OCI-LY7 (cell line): ENCODE results near the gene FBN3. TPM values are rescaled to one million over a fixed set of nuclear protein-coding genes. Genes with fewer than 3 reads are reported as not detected.

Experiments used
- BruUV-seq: library from RNA; stranded (reverse); fragments of 400-500 nt; replicated peaks from 2 replicates; lab custom pipeline; 2021; lab: Mats Ljungman, UMichigan
- CTCF ChIA-PET: fragments of 300-600 bp; sonication (Branson Sonifier 250); formaldehyde crosslinking; loops from one replicate; lab custom pipeline; 2022; ENCODE audit warnings: antibody characterized with exemption; ENCODE audit not compliant: unreplicated experiment; lab: Charles Lee
- POLR2A ChIA-PET: fragments of 300-600 bp; sonication (Branson Sonifier 250); formaldehyde crosslinking; loops from one replicate; lab custom pipeline; 2022; ENCODE audit warnings: antibody characterized with exemption; lab: Charles Lee
- DNase-seq: peaks from one replicate; pipeline ENCODE4 v3.0.0-alpha.2; 2015; ENCODE audit warnings: low spot score
- H2AFZ ChIP-seq: fragments of 200-600 bp; sonication (generic), shearing (Covaris generic); 2 replicates; pipeline ENCODE4 v1.6.1; 2014; ENCODE audit warnings: mild to moderate bottlenecking, antibody characterized with exemption, low read length, moderate library complexity
- H3K27ac ChIP-seq: fragments of 200-600 bp; sonication (generic); 2 replicates; pipeline ENCODE4 v1.5.1; 2014; ENCODE audit warnings: mixed run types, low read depth, mild to moderate bottlenecking, moderate library complexity, low read length, inconsistent platforms; ENCODE audit not compliant: poor library complexity, severe bottlenecking
- H3K36me3 ChIP-seq: fragments of 200-600 bp; sonication (generic); 2 replicates; pipeline ENCODE4 v1.6.1; 2014; ENCODE audit warnings: mild to moderate bottlenecking, antibody characterized with exemption, low read length, moderate library complexity, mixed read lengths; ENCODE audit not compliant: insufficient read depth
- H3K4me1 ChIP-seq: fragments of 200-600 bp; sonication (generic); 2 replicates; pipeline ENCODE4 v1.5.1; 2014; ENCODE audit warnings: mild to moderate bottlenecking, low read length; ENCODE audit not compliant: insufficient read depth, poor library complexity, severe bottlenecking
- H3K4me2 ChIP-seq: fragments of 200-600 bp; sonication (generic); 2 replicates; pipeline ENCODE4 v1.6.1; 2014; ENCODE audit warnings: mild to moderate bottlenecking, low read length
- H3K4me3 ChIP-seq: fragments of 200-600 bp; sonication (generic); 2 replicates; pipeline ENCODE4 v1.5.1; 2014; ENCODE audit warnings: mild to moderate bottlenecking, low read depth, low read length; ENCODE audit not compliant: poor library complexity, severe bottlenecking
- H3K79me2 ChIP-seq: fragments of 200-600 bp; sonication (generic); 2 replicates; pipeline ENCODE4 v1.6.1; 2016; ENCODE audit warnings: low read depth, mild to moderate bottlenecking, low read length, moderate library complexity, mixed read lengths; ENCODE audit not compliant: insufficient read depth
- H3K9me2 ChIP-seq: fragments of 200-600 bp; sonication (generic); 2 replicates; pipeline ENCODE4 v1.6.1; 2016; ENCODE audit warnings: mild to moderate bottlenecking, low read length, mixed read lengths; ENCODE audit not compliant: insufficient read depth
- H3K9me3 ChIP-seq: fragments of 200-600 bp; sonication (generic); 2 replicates; pipeline ENCODE4 v1.6.1; 2014; ENCODE audit warnings: mild to moderate bottlenecking, mixed run types, low read length, mixed read lengths
- H4K20me1 ChIP-seq: fragments of 200-600 bp; sonication (generic); 2 replicates; pipeline ENCODE4 v1.6.1; 2014; ENCODE audit warnings: mild to moderate bottlenecking, antibody characterized with exemption, low read length, moderate library complexity, mixed read lengths; ENCODE audit not compliant: insufficient read depth
- EZH2phosphoT487 ChIP-seq: fragments of 200-600 bp; sonication (generic); IDR thresholded peaks from 2 replicates; pipeline ENCODE4 v1.6.1; 2018; ENCODE audit warnings: low read depth, borderline replicate concordance, mild to moderate bottlenecking, mixed run types, antibody characterized with exemption, low read length, moderate library complexity, mixed read lengths
- intact Hi-C: fragments of 100-400 bp; cut with micrococcal nuclease; formaldehyde crosslinking; loops from one replicate; pipeline ENCODE4 v1.10.0; 2022; ENCODE audit not compliant: unreplicated experiment
- total RNA-seq, 2 experiments: library from RNA; depleted of rRNA in 1 of 2; stranded (reverse); fragments of >200 nt in 1 of 2; shearing (Covaris generic) in 1 of 2; gene quantifications; 2 replicates each; pipeline ENCODE4 v1.2.3, GENCODE V29; 2014 to 2022
- TF ChIP-seq, protein P1 (sequence below): fragments of 200-600 bp; sonication (generic); conservative IDR thresholded peaks from 2 replicates; pipeline ENCODE4 v1.5.1; 2014; ENCODE audit warnings: mild to moderate bottlenecking, antibody characterized with exemption, low read length, moderate library complexity, mixed read lengths

Gene FBN3
- total RNA-seq, 2 experiments from 2014 or later = not detected

DNA sequence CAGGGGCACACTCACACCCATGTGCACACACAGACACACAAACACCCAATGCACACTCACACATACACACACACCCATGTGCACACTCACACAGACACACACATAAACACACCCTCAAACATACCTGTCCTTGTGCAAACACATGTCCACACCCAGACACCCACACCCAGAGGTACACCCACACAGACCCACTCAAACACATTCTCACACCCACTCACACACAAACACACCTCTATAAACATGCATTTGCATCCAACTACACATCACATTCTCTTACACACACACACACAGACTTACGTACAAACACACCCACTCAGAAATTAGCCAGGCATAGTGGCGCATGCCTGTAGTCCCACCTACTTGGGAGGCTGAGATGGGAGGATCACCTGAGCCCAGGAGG lies 31.4 kb downstream of the FBN3 start:
- TF ChIP-seq, protein P1, sequence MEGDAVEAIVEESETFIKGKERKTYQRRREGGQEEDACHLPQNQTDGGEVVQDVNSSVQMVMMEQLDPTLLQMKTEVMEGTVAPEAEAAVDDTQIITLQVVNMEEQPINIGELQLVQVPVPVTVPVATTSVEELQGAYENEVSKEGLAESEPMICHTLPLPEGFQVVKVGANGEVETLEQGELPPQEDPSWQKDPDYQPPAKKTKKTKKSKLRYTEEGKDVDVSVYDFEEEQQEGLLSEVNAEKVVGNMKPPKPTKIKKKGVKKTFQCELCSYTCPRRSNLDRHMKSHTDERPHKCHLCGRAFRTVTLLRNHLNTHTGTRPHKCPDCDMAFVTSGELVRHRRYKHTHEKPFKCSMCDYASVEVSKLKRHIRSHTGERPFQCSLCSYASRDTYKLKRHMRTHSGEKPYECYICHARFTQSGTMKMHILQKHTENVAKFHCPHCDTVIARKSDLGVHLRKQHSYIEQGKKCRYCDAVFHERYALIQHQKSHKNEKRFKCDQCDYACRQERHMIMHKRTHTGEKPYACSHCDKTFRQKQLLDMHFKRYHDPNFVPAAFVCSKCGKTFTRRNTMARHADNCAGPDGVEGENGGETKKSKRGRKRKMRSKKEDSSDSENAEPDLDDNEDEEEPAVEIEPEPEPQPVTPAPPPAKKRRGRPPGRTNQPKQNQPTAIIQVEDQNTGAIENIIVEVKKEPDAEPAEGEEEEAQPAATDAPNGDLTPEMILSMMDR = no peak
- no peak for TF ChIP-seq EZH2phosphoT487
- ChIA-PET POLR2A (no interaction called here), CTCF (no interaction called here)
- Histone ChIP-seq H2AFZ (no peak overlapping the region), H3K4me2 (no peak overlapping the region), H4K20me1 (no peaks in the 10 kb centered on the region), H3K9me2 (no peaks in the 10 kb centered on the region), H3K36me3 (no peaks in the 10 kb centered on the region), H3K4me1 (no peaks in the 10 kb centered on the region), H3K4me3 (no peak overlapping the region), H3K79me2 (no peaks in the 10 kb centered on the region), H3K27ac (no peak overlapping the region), H3K9me3 (no peaks in the 10 kb centered on the region)
- DNase-seq = no peak
- intact Hi-C loops = no loop called here
- BruUV-seq = no TSS peak

DNA sequence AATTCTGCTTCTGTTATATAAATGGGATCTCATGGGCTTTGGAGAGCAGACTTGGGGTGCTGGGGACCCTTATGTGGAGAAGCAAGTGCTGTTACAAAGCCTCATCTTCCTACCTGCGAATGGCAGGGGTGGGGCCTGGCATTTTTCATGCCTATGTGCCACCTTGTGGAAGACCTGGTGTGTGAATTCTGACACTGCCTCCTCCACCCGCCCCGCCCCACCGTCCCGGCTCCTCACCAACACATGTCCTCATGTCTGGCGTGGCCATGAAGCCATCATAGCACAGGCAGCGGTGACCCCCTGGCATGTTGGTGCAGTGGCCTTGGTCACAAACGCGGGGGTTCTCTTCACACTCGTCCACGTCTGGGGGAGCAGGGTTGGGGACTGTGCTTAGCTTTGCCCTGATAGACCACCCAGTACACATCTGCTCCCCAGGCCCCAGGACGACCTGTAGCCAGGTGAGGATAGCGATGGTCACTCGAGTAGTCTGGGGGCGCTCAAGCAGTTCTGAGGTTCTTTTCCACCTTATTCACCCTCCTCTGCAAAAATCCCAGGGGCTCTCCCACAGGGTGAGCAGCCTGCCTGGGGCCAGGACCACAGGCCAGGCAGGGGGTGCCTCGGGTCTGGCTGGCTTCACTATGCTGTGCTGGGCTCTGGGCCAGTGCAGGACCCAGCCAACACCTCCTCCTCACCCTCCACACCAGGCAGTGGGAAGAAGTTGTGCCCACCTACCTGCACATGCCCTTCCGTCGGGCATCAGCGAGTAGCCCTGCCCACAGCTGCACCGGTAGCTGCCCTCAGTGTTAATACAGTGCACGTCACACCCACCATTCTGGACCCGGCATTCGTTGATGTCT lies 32.7 kb downstream of the FBN3 start:
- no TSS peak for BruUV-seq
- TF ChIP-seq, protein P1 = peak; percentile 34; the same call in 1 of the 2 replicates
- no peak for TF ChIP-seq EZH2phosphoT487
- Histone ChIP-seq H3K27ac (no peak overlapping the region), H3K9me2 (no peaks in the 10 kb centered on the region), H3K4me2 (no peak overlapping the region), H3K36me3 (no peaks in the 10 kb centered on the region), H3K9me3 (no peaks in the 10 kb centered on the region), H3K4me1 (no peaks in the 10 kb centered on the region), H4K20me1 (no peaks in the 10 kb centered on the region), H3K4me3 (no peak overlapping the region), H3K79me2 (no peaks in the 10 kb centered on the region), H2AFZ (no peak overlapping the region)
- intact Hi-C loops = no loop called here
- ChIA-PET POLR2A (no interaction called here), CTCF (no interaction called here)
- DNase-seq = peak; percentile 17

DNA sequence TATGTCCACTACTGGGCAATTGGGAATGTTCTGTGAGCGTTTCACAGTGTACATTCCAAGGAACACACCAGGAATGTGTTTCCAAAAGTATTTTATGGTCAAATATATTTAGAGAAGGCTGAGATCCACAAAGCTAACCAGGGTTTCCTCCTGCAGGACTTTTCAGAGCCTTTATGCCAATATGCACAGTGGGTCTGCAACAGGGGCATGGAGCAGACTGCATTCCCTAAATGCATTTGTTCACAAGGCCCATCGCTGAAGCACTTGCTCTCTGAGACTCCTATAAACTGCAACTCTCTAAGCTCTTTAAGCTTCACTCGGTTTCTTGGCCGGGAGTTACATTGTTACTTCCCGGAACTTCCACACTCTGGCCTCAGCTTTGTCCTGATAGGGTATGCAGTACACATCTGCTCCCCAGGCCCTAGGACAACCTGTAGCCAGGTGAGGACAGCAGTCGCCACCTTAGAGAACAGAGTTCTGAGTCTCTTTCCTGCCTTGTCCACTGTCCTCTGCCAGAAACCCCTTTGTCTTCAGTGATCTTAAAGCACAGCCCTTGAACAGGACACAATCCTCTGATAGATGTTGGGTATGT lies 33.5 kb downstream of the FBN3 start:
- no peak for DNase-seq
- TF ChIP-seq, protein P1 = no peak
- no peak for TF ChIP-seq EZH2phosphoT487
- Histone ChIP-seq H3K79me2 (no peaks in the 10 kb centered on the region), H3K9me2 (no peaks in the 10 kb centered on the region), H3K4me2 (no peak overlapping the region), H3K27ac (no peak overlapping the region), H3K36me3 (no peaks in the 10 kb centered on the region), H2AFZ (no peak overlapping the region), H3K9me3 (no peaks in the 10 kb centered on the region), H4K20me1 (no peaks in the 10 kb centered on the region), H3K4me1 (no peaks in the 10 kb centered on the region), H3K4me3 (no peak overlapping the region)
- ChIA-PET POLR2A (no interaction called here), CTCF (no interaction called here)
- no TSS peak for BruUV-seq
- intact Hi-C loops = no loop called here
